Activated gamma-delta T cell treated with anti-CD3 and anti-CD28 coated beads, Interleukin-2, amount 50 U/mL, for 16 hours (primary cell): Measurements from ENCODE around the gene REXO5.

Experiments
- DNase-seq: peaks from one replicate; pipeline ENCODE4 v3.0.0-alpha.2; 2020; ENCODE audit warnings: low read depth

The REXO5 gene

GRCh38 chr16:20871941-20872815 is 65.9 kb downstream of the REXO5 start:
- no peak for DNase-seq

- DNase-seq: no peak
Observed at GRCh38 chr16:20873331-20873730, 67.0 kb downstream of the REXO5 start.

DNA sequence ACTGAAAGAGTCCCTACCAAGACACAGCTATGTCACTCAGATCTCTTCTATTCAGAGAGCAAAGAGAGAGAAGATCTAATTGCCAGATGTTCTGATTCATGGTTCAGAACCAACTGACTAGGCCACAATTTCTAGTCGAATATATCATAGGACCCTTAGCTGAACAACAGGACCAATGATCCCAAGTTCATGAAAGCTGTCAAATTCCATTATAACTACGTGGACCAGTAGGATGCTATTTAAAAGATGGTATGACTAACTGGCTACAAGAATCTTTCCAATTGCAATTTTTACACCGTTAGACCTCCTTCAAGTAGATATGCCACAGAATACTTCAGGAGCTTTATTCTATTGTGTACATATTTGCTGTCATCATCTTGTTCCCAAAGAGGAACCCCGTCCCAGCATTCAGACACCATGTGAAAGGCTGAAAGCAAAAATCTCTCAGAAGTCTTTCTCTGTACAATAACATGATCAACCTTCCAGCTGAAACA is 67.8 kb downstream of the REXO5 start:
- DNase-seq: no peak

DNA sequence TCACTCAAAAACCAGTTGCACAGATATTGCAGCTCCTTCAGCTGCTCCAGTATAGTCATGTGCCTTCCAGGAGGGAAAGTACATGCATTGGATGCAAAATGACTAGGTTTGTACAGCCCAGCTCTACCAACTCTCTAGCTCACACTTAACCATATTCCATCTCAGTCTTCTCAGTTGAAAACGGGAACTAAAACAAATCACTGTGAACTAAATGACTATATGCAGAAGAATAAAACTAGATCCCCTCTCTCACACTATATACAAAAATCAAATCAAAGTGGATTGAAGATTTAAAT is 69.0 kb downstream of the REXO5 start:
- no peak for DNase-seq

DNA sequence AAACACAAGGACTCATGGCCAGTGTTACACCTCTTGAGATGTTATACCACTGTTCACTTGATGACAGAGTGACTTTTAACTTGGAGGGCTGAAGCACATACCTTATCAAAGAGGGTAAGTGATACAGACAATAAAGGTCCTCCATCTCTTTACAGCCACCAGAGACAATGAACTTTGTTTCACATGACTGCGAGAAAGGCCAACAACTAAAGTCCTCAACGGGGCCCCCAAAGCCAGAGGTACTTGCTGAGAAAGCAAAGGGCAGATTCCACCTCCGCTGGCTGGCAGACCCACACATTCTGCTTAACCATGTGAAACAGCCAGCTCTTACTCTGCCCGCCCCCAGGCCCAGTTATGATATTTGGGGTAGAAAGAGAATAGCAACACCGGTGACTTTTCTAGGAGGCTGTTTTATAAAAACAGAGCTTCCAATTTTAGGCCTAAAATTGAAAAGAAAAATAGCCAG is 72.4 kb downstream of the REXO5 start:
- no peak for DNase-seq

DNA sequence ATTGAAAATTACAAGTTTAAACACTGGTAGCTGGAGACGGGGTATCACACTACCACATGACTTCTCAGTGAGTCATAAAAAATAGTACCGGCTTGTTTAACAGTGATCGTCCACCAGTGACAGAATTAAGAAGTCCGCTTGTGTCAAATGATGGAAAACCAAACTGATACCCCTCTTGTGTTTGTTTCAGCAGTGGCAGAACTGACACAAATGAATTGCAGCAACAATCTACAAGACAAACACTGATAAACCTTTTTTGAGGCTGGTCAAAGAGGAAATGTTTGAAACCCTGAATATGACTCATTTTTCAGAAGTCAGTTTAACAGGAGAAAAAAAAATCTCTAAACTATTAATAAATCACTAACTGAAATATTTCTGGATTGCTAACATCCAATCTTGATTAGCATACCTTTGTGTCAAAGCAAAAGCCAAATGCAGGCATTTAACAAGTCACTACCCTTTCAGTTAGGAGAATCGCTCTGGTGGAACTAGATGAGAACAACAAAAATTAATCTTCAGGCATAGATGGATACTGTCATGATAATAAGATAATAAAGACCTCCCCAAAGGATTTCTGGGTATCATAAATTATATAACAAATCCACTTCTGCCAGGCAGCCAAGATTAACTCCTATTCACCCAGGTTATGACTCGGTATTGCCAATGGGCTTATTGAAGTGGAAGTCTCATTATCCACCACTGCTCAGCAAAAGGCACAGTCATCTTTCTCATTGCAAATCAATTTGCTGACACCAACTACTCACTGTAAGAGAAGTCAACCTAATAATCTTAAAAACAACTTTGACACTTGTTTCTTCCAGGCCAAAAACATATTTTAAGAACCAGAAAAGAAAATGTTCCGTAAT is 73.1 kb downstream of the REXO5 start:
- no peak for DNase-seq

DNA sequence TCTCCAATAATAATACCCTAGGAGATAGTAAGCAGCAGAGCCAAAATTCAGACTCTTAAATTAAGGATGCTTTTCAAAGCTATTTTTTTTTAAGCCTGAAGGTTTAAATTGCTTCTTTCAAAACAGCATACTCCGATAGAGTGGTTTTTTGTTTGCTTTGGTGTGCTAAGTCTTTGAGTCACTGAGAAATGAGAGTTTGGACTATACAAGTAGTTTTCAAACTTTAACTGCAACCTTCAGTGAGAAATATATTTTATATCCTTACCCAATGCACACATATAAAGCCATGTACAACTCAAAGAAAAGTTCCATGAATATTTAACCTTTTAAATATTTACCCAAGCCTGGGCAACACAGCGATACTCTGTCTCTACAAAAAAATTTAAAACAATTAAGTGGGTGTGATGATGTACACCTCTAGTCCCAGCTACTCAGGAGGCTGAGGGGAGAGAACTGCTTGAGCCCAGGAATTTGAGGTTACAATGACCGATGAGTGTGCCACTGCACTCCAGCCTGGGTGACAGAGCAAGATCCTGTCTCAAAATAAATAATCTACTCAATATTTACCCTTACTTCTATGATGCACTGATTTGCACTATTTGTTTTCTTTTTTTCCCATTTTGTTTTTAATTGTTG is 74.7 kb downstream of the REXO5 start:
- no peak for DNase-seq

DNA sequence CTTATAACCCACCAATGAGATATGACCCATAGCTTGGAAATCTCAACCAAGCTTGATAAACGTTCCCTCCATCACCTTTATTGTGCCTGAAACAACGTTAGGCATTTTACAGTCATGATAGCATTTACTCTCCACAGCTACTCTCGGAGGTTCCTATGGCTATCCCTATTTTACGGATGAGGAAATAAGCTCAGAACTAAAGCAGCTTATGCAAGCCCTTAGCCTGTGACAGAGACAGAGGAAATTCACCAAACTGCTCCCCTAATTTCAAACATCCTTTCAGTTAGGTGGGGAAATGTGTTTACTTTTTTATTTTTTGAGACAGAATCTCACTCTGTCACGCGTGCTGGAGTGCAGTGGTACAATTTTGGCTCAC is 75.2 kb downstream of the REXO5 start:
- DNase-seq: no peak

DNA sequence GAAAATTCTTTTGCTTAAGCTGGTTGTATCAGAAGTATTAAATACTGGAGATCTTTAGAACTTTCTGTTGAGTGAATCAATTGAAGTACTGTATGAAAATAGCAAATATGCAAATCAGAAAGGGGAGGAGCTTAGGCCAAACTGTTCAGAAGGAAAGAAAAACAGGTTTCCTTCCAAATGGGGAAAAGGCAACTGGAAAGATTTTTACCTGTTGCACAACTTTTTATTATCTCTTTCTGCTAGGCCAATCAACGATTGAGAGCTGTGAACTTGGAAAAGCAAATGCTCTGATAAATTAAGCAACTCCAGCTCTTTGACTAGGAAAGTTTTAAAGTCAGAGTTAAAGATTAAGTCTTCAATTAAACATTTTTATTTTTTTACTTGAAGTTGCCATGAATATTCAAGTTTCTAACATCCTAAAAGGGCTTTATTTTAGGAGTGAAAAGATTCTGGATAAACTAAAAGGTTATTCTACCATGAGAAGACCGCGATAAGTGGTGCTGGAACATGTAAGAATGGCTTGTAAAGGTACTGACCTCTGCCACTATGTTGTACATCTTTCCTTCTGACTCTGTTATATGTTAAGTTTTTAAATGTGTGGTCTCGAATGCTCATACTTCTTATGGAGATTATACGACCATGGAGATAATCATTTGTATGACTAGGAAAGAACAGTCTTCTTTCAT is 77.4 kb downstream of the REXO5 start:
- no peak for DNase-seq

DNA sequence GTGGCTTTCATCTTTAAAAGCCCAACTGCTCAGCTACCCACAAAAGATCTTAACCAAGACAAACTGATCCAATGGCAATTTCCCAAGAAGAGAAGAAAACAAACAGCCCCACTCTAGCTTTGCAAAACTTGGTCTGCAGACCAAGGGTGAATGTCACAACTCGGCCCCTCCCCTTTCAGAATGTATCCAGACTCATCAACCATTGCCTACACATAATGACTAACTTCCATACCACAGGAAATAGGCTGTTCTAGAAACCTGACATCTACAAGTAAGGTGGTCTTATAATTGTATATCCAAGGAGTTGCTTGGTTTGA is 77.9 kb downstream of the REXO5 start:
- DNase-seq: no peak

GRCh38 chr16:20886320-20886719 is 80.0 kb downstream of the REXO5 start:
- no peak for DNase-seq

GRCh38 chr16:20887207-20887606 is 80.9 kb downstream of the REXO5 start:
- no peak for DNase-seq

GRCh38 chr16:20889625-20890275 is 83.4 kb downstream of the REXO5 start:
- no peak for DNase-seq

DNA sequence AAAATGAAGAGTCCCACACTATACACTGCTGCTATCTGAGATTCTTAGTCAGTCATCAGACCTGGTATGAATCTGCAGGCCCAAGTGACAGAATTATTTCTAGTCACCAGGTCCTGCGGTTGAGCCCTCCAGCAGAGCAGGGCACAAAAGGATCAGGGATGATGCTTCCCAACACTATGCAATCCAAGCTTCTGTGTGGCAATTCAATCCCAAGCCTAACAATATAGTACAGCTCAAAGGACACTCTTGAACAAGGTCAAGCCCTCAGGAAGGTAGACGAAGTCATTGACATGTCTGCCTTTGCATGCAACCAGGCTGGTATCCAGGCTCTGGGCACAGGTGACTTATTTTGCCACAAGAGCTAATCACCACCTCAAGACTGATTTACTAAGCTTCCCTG is 88.1 kb downstream of the REXO5 start:
- no peak for DNase-seq

GRCh38 chr16:20897253-20897897 is 91.0 kb downstream of the REXO5 start:
- no peak for DNase-seq

DNA sequence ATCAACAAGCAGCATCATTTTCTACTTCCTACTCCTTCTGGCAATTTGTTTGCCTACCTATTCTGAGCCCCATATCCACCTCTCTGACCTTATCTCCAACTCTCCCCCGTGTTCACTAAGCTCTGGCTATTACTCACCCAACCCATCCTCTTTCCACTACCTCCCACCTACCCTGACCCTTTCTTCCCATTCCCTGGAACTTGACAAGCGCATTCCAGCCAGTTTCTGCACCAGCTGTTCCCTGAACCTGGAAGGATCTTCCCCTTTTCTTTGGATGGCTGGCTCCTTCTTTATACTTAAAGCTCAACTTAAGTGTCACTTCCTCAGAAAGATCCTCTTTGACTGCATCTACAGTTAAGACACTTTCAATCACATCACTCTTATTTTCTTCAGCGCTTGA is 91.6 kb downstream of the REXO5 start:
- no peak for DNase-seq

DNA sequence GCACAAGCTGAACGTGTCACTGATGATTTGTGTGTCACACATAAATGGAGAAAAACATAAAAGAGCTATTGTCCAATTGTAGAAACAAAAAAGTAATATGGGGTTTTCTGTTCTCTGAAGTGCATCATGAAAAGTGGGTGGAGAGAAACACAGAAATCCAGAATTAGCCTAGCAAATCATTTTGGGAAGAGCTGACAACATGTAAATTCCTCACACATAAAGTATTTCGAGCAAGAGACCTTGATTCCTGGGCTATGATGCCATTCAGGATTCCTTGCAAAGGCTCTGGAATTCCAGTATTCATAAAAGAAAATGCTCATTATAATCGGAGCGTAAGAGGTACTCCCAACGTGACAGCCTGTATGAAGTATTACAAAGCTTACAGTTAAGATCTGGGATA is 92.7 kb downstream of the REXO5 start:
- no peak for DNase-seq
